ENCODE results near the gene ZNF205. TPM values are rescaled to one million over a fixed set of nuclear protein-coding genes. Genes with fewer than 3 reads are reported as not detected.
"Not testable (repeated sequence)": the region's sequence is repeated elsewhere in the genome, so short reads cannot be mapped to it uniquely, and the experiment has no call there.

ZNF205 gene
- total and polyA plus RNA-seq, 9 of the 15 experiments (the other 6 are each of a cell fraction or from before 2014, with no cell fraction given) = 2.4 to 11.8 (median 5.1) TPM; not detected in 2

DNA sequence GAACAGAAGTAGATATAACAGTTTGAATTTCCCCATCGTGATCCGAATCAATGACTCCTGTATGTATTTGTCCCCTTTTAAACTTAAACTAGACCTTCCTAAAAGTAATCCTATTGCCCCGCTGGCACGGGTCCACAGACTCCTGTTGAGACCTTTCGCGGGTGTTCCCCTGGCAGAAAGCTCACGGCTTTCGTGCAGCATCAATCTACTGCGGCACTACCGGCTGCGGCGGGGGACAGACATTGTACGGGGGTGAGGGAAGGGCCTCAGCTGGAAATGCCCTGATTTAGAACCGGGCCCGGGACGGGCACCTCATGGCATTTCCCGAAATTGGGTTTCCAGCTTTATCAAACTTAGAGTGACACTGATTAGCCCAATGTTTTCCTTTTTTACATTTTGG lies 32.4 kb upstream of the ZNF205 start:
- Histone ChIP-seq H3K9me1 (ENCODE audit: control insufficient read depth, insufficient read depth, low read length) (no peaks in the 10 kb centered on the region), H3K4me2 (ENCODE audit: insufficient read depth, low read length) (no peak overlapping the region), H3K27ac (ENCODE audit: extremely low read depth, low read depth, low read length) (no peak overlapping the region), H3K9me3 (replicated peaks; ENCODE audit: control insufficient read depth, insufficient read depth, low read depth, low read length) (no peaks in the 10 kb centered on the region), H3K27me3 (ENCODE audit: control insufficient read depth in 2 of 2, insufficient read depth in 2 of 2, low read length in 2 of 2) (peaks cover 5 to 9% of the 10 kb centered on the region in 2 experiments; a peak in 3 of 5 replicates), H4K20me1 (replicated peaks; ENCODE audit: control insufficient read depth, insufficient read depth, low read length) (no peaks in the 10 kb centered on the region), H3K4me3 (no peak overlapping the region), H3K9ac (ENCODE audit: insufficient read depth in 1 of 2, low read depth in 2 of 2, low read length in 2 of 2) (no peak overlapping the region), H3K4me1 (replicated peaks in 1 of 2; ENCODE audit: control insufficient read depth in 2 of 2, insufficient read depth in 2 of 2, low read length in 2 of 2) (peaks cover 5 to 11% of the 10 kb centered on the region in 2 experiments), H2AFZ (ENCODE audit: low read depth, low read length) (no peak overlapping the region), H3K79me2 (ENCODE audit: control insufficient read depth, insufficient read depth, low read length) (no peaks in the 10 kb centered on the region), H3K36me3 (ENCODE audit: control insufficient read depth, insufficient read depth, low read length) (no peaks in the 10 kb centered on the region)
- POLR2A ChIA-PET = interaction anchor here (0.6 to 1.2 kb wide), 4 partner anchors 9 to 23 kb away, joined by 3 to 5 read pairs (median 3); no protein-coding TSS in a partner anchor
- in situ Hi-C loops (cut with MboI) = no loop called here
- intact Hi-C loops (cut with micrococcal nuclease) = no loop called here
- DNase-seq (ENCODE audit: extremely low read depth in 1 of 4, low spot score in 3 of 4) = no peak
- TF ChIP-seq NBN (IDR thresholded peaks at IDR 0.05; ENCODE audit: low read depth) (no peak), TAL1 (IDR thresholded peaks at IDR 0.05) (no peak), POLR2B (IDR thresholded peaks at IDR 0.05; ENCODE audit: low read depth, partially characterized antibody) (no peak)
- TF ChIP-seq, protein P1, sequence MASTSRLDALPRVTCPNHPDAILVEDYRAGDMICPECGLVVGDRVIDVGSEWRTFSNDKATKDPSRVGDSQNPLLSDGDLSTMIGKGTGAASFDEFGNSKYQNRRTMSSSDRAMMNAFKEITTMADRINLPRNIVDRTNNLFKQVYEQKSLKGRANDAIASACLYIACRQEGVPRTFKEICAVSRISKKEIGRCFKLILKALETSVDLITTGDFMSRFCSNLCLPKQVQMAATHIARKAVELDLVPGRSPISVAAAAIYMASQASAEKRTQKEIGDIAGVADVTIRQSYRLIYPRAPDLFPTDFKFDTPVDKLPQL (IDR thresholded peaks at IDR 0.05; ENCODE audit: extremely low read depth, insufficient read length) = no peak
- TF ChIP-seq, protein P2, sequence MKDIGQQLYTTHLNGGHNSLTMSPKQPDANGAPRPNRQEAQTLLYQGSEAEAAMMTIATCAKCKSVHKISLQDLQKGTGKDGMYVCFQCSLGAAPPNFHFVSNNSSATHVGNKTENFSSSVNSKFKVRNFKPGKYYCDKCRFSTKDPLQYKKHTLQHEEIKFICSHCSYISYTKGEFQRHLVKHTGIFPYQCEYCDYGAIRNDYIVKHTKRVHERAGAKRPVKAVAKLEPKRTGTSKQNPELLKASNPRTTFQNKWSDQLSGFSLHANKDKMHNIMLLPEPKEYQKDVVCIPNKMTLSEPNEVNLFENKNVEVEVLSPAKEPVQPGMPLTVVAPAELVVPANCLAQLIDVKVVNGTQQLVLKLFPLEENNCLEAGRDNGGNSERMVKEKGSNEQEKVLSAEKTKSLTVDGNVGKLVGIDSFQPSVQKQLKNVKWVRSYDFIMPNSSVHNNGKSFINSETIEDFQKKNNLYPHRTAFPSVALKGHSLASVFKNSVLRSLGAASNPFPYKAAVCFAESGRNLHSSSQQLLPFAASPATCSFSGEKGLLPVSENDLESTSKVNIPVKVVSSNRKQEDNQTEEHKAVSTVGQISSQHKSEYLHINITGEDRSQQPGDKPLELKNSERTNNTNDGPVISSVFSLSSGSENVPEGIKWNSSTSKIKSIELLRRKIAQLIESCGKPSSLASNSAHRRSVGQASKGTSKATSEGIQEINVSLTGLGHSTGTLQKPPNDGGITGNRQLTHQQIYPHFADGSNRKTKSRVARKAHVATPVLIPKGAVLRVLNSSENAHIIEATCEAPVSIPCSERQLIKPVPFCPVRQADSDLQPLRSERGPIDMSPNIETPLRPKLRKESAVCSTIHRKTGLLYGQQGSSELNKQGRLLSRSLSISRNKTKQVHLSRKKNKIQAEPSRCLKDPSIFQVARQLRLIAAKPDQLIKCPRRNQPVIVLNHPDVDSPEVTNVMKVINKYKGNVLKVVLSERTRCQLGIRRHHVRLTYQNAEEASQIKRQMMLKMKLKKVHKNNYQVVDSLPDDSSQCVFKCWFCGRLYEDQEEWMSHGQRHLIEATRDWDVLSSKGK (CRISPR knock-in tag; IDR thresholded peaks at IDR 0.05) = no peak
- WGBS (ENCODE audit: insufficient coverage, low coverage, missing lambda C conversion rate) = 12% methylated on average over 17 of the region's 17 CpGs
- CTCF ChIA-PET (ENCODE audit: low intra/inter-chr PET ratio) = no interaction called here
- ATAC-seq = no peak
- FAIRE-seq = no peak
- no TSS peak for BruUV-seq (replicated peaks)

DNA sequence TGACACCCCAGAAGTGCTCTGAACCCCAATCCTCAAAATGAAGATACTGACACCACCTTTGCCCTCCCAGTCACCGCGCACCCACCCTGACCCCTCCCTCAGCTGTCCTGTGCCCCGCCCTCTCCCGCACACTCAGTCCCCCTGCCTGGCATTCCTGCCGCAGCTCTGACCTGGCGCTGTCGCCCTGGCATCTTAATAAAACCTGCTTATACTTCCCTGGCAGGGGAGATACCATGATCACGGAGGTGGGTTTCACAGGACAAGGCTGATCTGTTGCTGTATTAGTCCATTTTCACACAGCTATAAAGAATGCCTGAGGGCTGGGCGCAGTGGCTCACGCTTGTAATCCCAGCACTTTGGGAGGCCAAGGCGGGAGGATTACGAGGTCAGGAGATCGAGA lies 30.4 kb upstream of the ZNF205 start:
- 50% methylated on average over 8 of the region's 13 CpGs for WGBS (ENCODE audit: insufficient coverage, low coverage, missing lambda C conversion rate)
- intact Hi-C loops (cut with micrococcal nuclease); POLR2A ChIA-PET; H3K27ac ChIP-seq (ENCODE audit: extremely low read depth, low read depth, low read length); in situ Hi-C loops (cut with MboI); H3K79me2 ChIP-seq (ENCODE audit: control insufficient read depth, insufficient read depth, low read length); BruUV-seq (replicated peaks); H3K9me1 ChIP-seq (ENCODE audit: control insufficient read depth, insufficient read depth, low read length); FAIRE-seq; DNase-seq (ENCODE audit: extremely low read depth in 1 of 4, low spot score in 3 of 4); H3K4me3 ChIP-seq; H2AFZ ChIP-seq (ENCODE audit: low read depth, low read length); H3K4me2 ChIP-seq (ENCODE audit: insufficient read depth, low read length); H3K27me3 ChIP-seq (ENCODE audit: control insufficient read depth in 2 of 2, insufficient read depth in 2 of 2, low read length in 2 of 2); ATAC-seq; H3K9me3 ChIP-seq (replicated peaks; ENCODE audit: control insufficient read depth, insufficient read depth, low read depth, low read length); H4K20me1 ChIP-seq (replicated peaks; ENCODE audit: control insufficient read depth, insufficient read depth, low read length); CTCF ChIA-PET (ENCODE audit: low intra/inter-chr PET ratio); H3K9ac ChIP-seq (ENCODE audit: insufficient read depth in 1 of 2, low read depth in 2 of 2, low read length in 2 of 2); H3K36me3 ChIP-seq (ENCODE audit: control insufficient read depth, insufficient read depth, low read length): not testable (repeated sequence)
- H3K4me1 ChIP-seq (replicated peaks in 1 of 2; ENCODE audit: control insufficient read depth in 2 of 2, insufficient read depth in 2 of 2, low read length in 2 of 2) = peaks cover 15 to 23% of the 10 kb centered on the region in 2 experiments

DNA sequence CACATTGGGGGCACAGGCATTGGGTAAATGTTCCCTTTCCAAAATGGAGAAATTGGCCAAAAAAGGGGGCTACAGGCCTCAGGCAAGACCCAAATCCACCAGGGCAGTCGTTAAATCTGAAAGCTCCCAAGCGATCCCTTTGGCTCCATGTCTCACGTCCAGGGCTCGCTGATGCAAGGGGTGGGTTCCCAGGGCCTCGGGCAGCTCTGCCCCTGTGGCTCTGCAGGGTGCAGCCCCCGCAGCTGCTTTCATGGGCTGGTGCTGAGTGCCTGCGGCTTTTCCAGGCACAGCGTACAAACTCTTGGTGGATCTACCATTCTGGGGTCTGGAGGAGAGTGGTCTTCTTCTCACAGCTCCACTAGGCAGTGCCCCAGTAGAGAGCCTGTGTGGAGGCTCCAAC lies 29.0 kb upstream of the ZNF205 start:
- intact Hi-C loops (cut with micrococcal nuclease); H3K4me2 ChIP-seq (ENCODE audit: insufficient read depth, low read length); H3K9me3 ChIP-seq (replicated peaks; ENCODE audit: control insufficient read depth, insufficient read depth, low read depth, low read length); H3K79me2 ChIP-seq (ENCODE audit: control insufficient read depth, insufficient read depth, low read length); H3K4me3 ChIP-seq; FAIRE-seq; BruUV-seq (replicated peaks); H3K27me3 ChIP-seq (ENCODE audit: control insufficient read depth in 2 of 2, insufficient read depth in 2 of 2, low read length in 2 of 2); POLR2A ChIA-PET; H3K36me3 ChIP-seq (ENCODE audit: control insufficient read depth, insufficient read depth, low read length); in situ Hi-C loops (cut with MboI); DNase-seq (ENCODE audit: extremely low read depth in 1 of 4, low spot score in 3 of 4); H3K27ac ChIP-seq (ENCODE audit: extremely low read depth, low read depth, low read length); H2AFZ ChIP-seq (ENCODE audit: low read depth, low read length); H4K20me1 ChIP-seq (replicated peaks; ENCODE audit: control insufficient read depth, insufficient read depth, low read length); ATAC-seq; H3K9ac ChIP-seq (ENCODE audit: insufficient read depth in 1 of 2, low read depth in 2 of 2, low read length in 2 of 2); H3K9me1 ChIP-seq (ENCODE audit: control insufficient read depth, insufficient read depth, low read length): not testable (repeated sequence)
- WGBS (ENCODE audit: insufficient coverage, low coverage, missing lambda C conversion rate) = 57% methylated on average over 8 of the region's 8 CpGs
- CTCF ChIA-PET (ENCODE audit: low intra/inter-chr PET ratio) = interaction anchor here (0.7 kb wide), 1 partner anchor 23 kb away, joined by 3 read pairs; no protein-coding TSS in a partner anchor
- peaks cover 19 to 33% of the 10 kb centered on the region in 2 experiments for H3K4me1 ChIP-seq (replicated peaks in 1 of 2; ENCODE audit: control insufficient read depth in 2 of 2, insufficient read depth in 2 of 2, low read length in 2 of 2)
